ENCODE measurements around the gene BTBD3.

The BTBD3 gene

GRCh38 chr20:11951696-11952095 is 34.0 kb downstream of the BTBD3 start:
- H3K4me3 ChIP-seq (ENCODE audit: low read depth, low read length): no peak overlapping the region
- POLR2A ChIA-PET: no interaction called here
- TF ChIP-seq CTCF (IDR thresholded peaks at IDR 0.05; ENCODE audit: insufficient read depth, low read length, missing control alignments): no peak
- DNase-seq (ENCODE audit: low read depth, low spot score): no peak
- CTCF ChIA-PET: no interaction called here

- ChIA-PET CTCF (no interaction called here), POLR2A (no interaction called here)
- H3K4me3 ChIP-seq (ENCODE audit: low read depth, low read length): no peak overlapping the region
- TF ChIP-seq CTCF (IDR thresholded peaks at IDR 0.05; ENCODE audit: insufficient read depth, low read length, missing control alignments): no peak
- DNase-seq (ENCODE audit: low read depth, low spot score): no peak
Observed at GRCh38 chr20:11952639-11953038, 34.9 kb downstream of the BTBD3 start.

GRCh38 chr20:11957911-11958310 is 40.2 kb downstream of the BTBD3 start:
- TF ChIP-seq CTCF (IDR thresholded peaks at IDR 0.05; ENCODE audit: insufficient read depth, low read length, missing control alignments): no peak
- DNase-seq (ENCODE audit: low read depth, low spot score): no peak
- POLR2A ChIA-PET: no interaction called here
- no peak overlapping the region for H3K4me3 ChIP-seq (ENCODE audit: low read depth, low read length)
- CTCF ChIA-PET: no interaction called here

- H3K4me3 ChIP-seq (ENCODE audit: low read depth, low read length): no peak overlapping the region
- POLR2A ChIA-PET: no interaction called here
- no peak for TF ChIP-seq CTCF (IDR thresholded peaks at IDR 0.05; ENCODE audit: insufficient read depth, low read length, missing control alignments)
- DNase-seq (ENCODE audit: low read depth, low spot score): no peak
- CTCF ChIA-PET: no interaction called here
Observed at GRCh38 chr20:11958855-11959254, 41.2 kb downstream of the BTBD3 start.

GRCh38 chr20:11965602-11966001 is 47.9 kb downstream of the BTBD3 start:
- CTCF ChIA-PET: interaction anchor here (1.3 kb wide), 1 partner anchor 288 kb away, joined by 6 read pairs; no protein-coding TSS in a partner anchor
- no peak overlapping the region for H3K4me3 ChIP-seq (ENCODE audit: low read depth, low read length)
- POLR2A ChIA-PET: no interaction called here
- no peak for DNase-seq (ENCODE audit: low read depth, low spot score)
- no peak for TF ChIP-seq CTCF (IDR thresholded peaks at IDR 0.05; ENCODE audit: insufficient read depth, low read length, missing control alignments)

- CTCF ChIA-PET: interaction anchor here (1.3 kb wide), 1 partner anchor 288 kb away, joined by 6 read pairs; no protein-coding TSS in a partner anchor
- H3K4me3 ChIP-seq (ENCODE audit: low read depth, low read length): no peak overlapping the region
- DNase-seq (ENCODE audit: low read depth, low spot score): no peak
- no peak for TF ChIP-seq CTCF (IDR thresholded peaks at IDR 0.05; ENCODE audit: insufficient read depth, low read length, missing control alignments)
- POLR2A ChIA-PET: no interaction called here
Observed at GRCh38 chr20:11966186-11966585, 48.5 kb downstream of the BTBD3 start.

Measured in AG04449 (cell line).